Fibroblast of skin of scalp (primary cell): Measurements from ENCODE around the gene PTH1R.

Source experiments
- DNase-seq: peaks from one replicate; pipeline ENCODE4 v3.0.0-alpha.2; 2013

PTH1R gene

GRCh38 chr3:46883054-46883829 lies 5.7 kb downstream of the PTH1R start:
- DNase-seq = peak; percentile 60

GRCh38 chr3:46883830-46884185 lies 6.3 kb downstream of the PTH1R start:
- no peak for DNase-seq

GRCh38 chr3:46884427-46884826 lies 6.9 kb downstream of the PTH1R start:
- DNase-seq = no peak

DNA sequence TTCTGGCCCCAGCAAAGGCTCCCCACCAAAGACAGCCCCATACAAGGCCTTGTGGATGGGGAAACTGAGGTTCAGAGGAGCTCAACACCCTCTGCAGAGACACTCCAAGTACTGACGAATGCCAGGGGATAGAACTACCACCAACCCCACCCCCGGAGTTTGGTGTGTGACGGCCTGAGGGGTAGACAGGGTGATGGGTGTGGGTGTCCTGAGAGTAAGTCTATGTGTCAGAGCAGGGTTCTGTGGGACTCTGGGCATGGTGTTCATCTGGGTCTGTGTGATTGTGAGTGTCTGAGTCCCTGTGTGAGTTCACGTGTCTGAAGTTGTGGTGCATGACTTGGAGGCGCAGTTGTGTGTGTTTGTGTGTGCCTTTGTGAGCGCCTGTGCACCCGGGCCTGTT lies 7.4 kb downstream of the PTH1R start:
- no peak for DNase-seq

DNA sequence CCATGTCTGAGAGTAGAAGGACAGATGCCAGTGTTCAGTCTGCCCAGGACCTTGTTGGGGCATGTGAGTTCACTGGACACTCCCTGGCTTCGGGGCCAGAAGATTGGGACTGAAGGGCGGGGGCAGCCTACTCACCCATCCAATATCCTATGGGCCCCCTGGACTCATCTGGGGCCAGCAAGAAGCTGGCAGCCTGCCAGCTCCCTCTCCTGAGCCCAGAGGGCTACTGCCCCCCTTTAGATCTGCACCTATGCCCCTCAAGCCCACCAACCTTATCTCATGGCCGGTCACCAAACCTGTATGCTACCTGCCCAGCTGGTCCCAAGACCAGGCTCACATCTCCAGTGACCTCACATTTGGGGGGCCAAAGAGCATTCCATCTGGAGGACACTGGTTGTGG lies 8.1 kb downstream of the PTH1R start:
- no peak for DNase-seq

GRCh38 chr3:46887980-46888494 lies 10.5 kb downstream of the PTH1R start:
- no peak for DNase-seq

DNA sequence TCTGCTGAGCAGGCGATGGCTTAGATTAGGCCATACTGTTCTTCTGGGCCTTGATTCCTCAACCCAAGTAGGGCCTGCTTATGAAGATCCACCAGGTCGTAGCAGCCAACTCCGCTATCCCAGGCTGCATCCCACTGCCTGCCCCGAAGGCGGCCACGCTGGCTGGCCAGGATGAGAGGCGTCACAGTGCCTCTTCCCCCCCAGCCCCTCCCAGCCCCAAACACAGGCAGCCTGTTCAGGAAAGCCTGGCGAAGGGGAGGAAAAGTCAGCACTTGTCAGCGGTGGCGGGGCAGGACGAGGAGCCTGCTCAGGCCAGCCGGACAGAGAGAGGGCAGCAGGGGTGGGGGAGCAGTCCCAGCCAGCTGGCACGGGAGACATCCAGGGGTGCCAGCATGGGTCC lies 11.2 kb downstream of the PTH1R start:
- no peak for DNase-seq

DNA sequence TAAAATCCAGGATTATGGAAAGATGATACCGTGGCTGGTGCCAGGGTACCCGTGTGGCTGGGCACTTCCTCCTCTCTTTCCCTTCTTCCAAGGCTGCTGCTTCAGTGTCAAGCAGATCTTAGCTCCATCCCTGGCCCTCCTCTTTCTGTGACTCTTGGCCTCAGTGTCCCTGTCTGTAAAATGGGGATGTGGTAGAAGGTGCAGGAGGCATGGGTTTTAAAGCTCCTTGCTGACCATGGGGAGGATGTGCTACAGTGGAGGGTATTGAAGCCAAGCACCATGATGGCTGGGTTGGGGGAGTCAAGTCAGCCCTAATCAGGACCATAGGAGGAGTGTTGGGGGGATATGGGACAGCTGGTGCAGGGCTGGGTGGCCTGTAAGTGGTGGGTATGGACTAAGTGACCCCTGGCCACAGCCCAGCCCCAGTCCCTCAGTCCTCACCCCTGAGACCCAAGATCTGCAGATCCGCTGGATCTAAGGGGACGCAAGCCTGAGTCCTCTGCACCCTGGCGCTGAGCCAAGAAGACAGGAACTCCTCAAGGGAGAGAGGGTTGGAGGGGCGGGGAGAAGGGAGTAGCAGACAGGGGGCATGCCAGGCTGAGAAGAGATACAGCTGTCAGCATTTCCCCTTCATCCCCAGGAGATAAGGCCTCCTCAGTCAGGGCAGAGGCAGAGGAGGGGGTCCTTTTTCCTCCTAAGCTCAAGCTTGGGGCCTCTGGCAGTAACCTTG lies 12.0 kb downstream of the PTH1R start:
- DNase-seq = peak; percentile 38

DNA sequence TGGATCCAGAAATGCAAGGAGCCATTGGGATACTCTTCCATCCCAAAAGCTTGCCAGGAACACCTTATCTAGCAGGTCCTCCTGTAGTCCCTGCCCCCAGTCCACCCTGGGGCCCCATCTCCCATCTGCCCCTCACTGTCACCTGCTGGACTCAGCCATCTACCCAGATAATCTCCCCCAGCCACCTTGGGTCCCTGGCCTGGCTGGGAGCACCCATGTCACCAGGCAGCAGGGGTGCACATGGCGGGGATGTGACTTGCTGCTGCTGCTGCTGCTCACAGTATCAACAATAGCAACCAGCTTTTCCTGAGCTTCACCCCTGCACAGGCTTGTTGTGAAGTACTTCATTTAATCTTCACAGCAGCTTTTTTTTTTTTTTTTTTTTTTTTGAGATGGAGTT lies 12.6 kb downstream of the PTH1R start:
- no peak for DNase-seq

DNA sequence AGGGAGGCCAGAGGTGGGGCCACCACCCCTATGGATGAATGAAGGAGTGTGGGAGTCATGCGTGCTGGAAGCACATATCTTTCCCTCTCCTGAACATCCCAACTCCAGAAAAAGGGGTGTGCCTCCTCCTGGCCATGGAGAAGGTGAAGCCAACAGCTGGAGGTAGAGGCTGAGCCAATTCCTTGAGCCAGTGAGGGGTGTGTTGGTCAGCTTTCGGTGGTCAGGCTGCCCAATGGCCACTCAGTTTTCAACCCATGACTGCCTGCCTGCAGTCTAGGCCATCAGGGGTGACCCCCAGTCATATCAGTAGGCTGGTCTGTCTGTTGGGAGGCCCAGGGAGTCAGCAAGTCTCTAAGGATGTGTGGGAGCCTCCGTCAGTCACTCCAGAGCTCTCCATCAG lies 13.6 kb downstream of the PTH1R start:
- DNase-seq = no peak

- DNase-seq = peak; percentile 49
Observed at GRCh38 chr3:46892285-46893145, 15.0 kb downstream of the PTH1R start.

DNA sequence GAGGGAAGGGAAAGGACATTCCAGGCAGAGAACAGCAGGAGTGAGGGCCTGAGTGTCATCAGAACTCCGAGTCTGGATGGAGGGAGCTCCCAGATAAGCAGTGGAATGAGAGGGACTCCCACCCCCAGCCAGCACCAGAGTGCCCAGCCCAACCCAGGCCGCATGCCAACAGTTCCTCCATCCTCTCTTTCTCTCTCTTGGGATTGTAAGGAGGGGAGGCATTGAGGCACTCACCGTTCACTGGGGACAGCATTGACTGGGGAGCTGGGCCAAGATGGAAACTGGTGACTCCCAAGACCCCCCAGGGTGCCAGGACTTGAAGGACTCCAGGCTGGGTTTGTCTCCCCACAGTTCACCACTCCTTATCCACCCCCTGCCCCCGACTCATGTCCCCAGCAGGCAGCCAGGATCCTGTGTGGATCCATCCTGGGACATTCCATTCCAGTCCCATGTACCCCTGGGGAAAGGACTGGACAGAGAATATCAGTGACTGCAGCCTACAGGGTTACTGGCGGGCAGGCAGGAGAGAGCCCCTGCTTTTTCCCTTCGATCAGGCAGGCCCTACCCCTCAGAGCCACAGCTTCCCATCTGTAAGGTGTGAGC lies 15.7 kb downstream of the PTH1R start:
- DNase-seq = peak; percentile 54

- no peak for DNase-seq
Observed at GRCh38 chr3:46893763-46894162, 16.2 kb downstream of the PTH1R start.

DNA sequence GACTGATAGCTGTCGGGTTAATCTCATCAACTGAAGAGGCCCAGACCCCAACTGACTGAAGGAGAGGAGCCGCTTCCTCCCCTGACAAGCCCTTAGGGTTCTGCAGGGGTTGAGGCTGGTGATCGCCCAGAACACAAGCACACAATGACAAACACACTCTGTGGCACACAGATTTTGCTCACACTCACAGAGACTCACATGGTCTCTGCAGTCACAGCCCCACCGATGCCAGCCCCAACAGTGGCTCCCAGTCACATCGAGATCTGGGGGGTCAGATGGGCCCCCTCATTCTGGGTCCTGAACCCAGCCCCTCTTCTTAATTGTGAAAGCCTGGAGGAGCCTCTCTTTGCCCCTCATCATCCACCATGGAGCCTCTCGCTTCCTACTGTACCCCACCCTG lies 16.7 kb downstream of the PTH1R start:
- DNase-seq = no peak

- peak; percentile 55 for DNase-seq
Observed at GRCh38 chr3:46895204-46895660, 17.7 kb downstream of the PTH1R start.

- no peak for DNase-seq
Observed at GRCh38 chr3:46895761-46896160, 18.2 kb downstream of the PTH1R start.

GRCh38 chr3:46896386-46896785 lies 18.9 kb downstream of the PTH1R start:
- DNase-seq = no peak

DNA sequence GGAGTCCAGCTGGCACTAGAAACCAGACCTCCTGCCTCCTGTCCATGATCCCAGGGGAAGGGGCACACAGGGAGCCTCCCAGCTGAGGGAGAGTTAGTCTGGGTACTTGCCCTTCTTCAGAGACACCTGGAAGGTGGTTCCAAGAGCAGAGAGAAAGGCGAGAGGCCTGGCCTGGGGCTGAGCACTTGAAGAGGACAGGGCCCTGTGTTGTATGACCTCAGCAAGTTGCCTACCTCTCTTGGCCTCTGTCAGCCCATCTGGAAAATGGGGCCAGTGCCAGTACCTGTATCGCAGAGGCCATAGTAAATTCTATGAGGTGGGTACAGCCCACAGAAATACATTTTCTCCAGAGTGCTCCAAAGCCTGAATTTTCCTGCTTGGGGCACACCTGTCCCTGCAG lies 19.5 kb downstream of the PTH1R start:
- DNase-seq = no peak

DNA sequence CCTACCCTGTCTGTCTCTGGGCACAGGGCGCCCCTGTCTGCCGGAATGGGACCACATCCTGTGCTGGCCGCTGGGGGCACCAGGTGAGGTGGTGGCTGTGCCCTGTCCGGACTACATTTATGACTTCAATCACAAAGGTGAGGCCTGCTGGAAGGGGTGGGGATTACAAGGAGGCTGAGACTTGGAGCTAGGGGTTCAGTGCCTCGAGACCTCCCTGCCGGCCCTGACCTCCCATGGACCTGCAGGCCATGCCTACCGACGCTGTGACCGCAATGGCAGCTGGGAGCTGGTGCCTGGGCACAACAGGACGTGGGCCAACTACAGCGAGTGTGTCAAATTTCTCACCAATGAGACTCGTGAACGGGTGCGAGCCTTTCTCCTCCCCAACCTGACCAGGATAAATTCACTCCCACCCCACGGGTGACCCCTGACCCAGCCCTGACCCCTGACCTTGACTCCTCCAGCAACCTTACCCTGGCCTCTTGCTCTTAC lies 20.4 kb downstream of the PTH1R start:
- no peak for DNase-seq

DNA sequence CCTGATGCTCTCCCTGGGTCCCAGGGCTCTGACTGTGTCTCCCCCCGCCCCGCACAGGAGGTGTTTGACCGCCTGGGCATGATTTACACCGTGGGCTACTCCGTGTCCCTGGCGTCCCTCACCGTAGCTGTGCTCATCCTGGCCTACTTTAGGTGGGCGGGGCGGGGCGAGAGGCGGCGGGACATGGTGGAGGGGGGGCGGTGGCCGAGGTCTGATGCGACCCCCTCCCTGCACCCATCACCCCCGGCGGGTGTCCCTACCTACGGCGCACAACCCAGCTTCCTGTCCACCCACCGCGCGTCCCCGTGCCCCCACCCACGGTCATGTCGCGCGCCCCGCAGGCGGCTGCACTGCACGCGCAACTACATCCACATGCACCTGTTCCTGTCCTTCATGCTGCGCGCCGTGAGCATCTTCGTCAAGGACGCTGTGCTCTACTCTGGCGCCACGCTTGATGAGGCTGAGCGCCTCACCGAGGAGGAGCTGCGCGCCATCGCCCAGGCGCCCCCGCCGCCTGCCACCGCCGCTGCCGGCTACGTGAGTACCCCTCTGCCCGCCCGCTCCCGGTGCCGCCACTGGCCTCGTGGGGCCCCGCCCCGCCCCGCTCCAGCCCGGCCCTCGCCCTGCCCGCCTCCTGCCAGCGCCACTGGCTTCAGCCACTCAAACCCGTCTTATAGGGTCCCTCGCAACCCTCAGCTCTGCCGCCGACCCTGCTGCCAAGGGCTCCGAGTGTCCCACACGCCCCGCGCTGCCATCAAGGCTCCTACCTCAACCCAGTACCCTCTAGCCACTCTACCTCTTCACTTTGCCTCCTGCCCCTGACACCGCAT lies 21.0 kb downstream of the PTH1R start:
- DNase-seq = no peak
